Psoas muscle (tissue), 8 donors: ENCODE measurements around the gene ZFP36L2. TPM values are rescaled to one million over a fixed set of nuclear protein-coding genes. Genes with fewer than 3 reads are reported as not detected.
A peak's percentile ranks its signal among the peaks of the same experiment; 100 is the strongest.

Experiments used
- ATAC-seq, 4 donors: fragments of 200-7000 bp; cut with Tn5 transposase; one replicate each; pipeline ENCODE4 v1.9.1; 2020; ENCODE audit warnings: moderate library complexity in 3 of 4, mild to moderate bottlenecking in 2 of 4
- DNase-seq, 2 donors: peaks; one replicate each; pipeline ENCODE4 v3.0.0-alpha.2; 2020
- H3K27ac ChIP-seq: fragments of 200-600 bp; one replicate; pipeline ENCODE4 v1.8.0; 2022
- H3K27me3 ChIP-seq, 3 donors: fragments of 200-600 bp in 1 of 3; one replicate each; pipeline versions ENCODE4 v1.6.1 to v1.8.0; 2013 to 2022; ENCODE audit warnings: low read length in 2 of 3, mild to moderate bottlenecking in 2 of 3, moderate library complexity in 1 of 3; ENCODE audit not compliant: insufficient read depth in 3 of 3
- H3K36me3 ChIP-seq, 2 donors: fragments of 200-600 bp in 1 of 2; one replicate each; pipeline versions ENCODE4 v1.6.1 to v1.8.0; 2013 to 2022; ENCODE audit warnings: low read depth in 1 of 2, mild to moderate bottlenecking in 1 of 2, moderate library complexity in 1 of 2; ENCODE audit not compliant: insufficient read depth in 1 of 2
- H3K4me1 ChIP-seq: fragments of 200-600 bp; one replicate; pipeline ENCODE4 v1.8.0; 2022
- H3K4me3 ChIP-seq: fragments of 200-600 bp; one replicate; pipeline ENCODE4 v1.8.0; 2022; ENCODE audit warnings: mild to moderate bottlenecking
- H3K9me3 ChIP-seq: fragments of 200-600 bp; one replicate; pipeline ENCODE4 v1.8.0; 2022
- WGBS, 3 donors: extraction: QIAGEN DNeasy Blood & Tissue Kit; methylation state at CpG; one replicate each; pipeline versions ENCODE4 v1.1.6 to v1.1.7; 2013; 5-methylcytosine and 5-hydroxymethylcytosine counted together
- intact Hi-C, 2 donors: fragments of 100-400 bp; cut with DNase I; formaldehyde crosslinking; loops; one replicate each; pipeline versions ENCODE4 v1.11.0 to v1.14.2; 2022
- polyA plus RNA-seq, 3 donors: library from polyadenylated mRNA; stranded (reverse); fragments of 200-250 nt; gene quantifications; one replicate each; pipeline ENCODE4 v1.2.3, GENCODE V29; 2013
- total RNA-seq, 4 donors: library from RNA; stranded (reverse); fragmentation: NEBNext Ultra II Directional in 2 of 4; extraction: Animal tissue kit (Norgen Biotek cat#: 25700) in 2 of 4; gene quantifications; one replicate each; pipeline versions ENCODE4 v1.2.1 to v1.2.4, GENCODE V29; 2021 to 2023
- TF ChIP-seq, protein P1 (sequence below): fragments of 200-600 bp; IDR thresholded peaks from one replicate; pipeline ENCODE4 v1.8.0; 2022; ENCODE audit warnings: antibody characterized with exemption
- donor health status: healthy with polysubstance abuse.
- donor health status: DM: no; HTN: no; CAD: no; lungs with moderate emphysema.
- donor health status: Bipolar disorder and iron deficiency.
- donor health status: healthy.
- donor health status: DM: yes; HTN: yes; CAD: no.
- donor health status: DM: no; HTN: no; CAD: no.
- donor health status: DM: no; HTN: no; CAD: no.
- donor health status: DM: yes; HTN: yes; CAD: no.

The ZFP36L2 gene
- total and polyA plus RNA-seq, 7 donors: 26.3 to 103 (median 48.9) TPM

DNA sequence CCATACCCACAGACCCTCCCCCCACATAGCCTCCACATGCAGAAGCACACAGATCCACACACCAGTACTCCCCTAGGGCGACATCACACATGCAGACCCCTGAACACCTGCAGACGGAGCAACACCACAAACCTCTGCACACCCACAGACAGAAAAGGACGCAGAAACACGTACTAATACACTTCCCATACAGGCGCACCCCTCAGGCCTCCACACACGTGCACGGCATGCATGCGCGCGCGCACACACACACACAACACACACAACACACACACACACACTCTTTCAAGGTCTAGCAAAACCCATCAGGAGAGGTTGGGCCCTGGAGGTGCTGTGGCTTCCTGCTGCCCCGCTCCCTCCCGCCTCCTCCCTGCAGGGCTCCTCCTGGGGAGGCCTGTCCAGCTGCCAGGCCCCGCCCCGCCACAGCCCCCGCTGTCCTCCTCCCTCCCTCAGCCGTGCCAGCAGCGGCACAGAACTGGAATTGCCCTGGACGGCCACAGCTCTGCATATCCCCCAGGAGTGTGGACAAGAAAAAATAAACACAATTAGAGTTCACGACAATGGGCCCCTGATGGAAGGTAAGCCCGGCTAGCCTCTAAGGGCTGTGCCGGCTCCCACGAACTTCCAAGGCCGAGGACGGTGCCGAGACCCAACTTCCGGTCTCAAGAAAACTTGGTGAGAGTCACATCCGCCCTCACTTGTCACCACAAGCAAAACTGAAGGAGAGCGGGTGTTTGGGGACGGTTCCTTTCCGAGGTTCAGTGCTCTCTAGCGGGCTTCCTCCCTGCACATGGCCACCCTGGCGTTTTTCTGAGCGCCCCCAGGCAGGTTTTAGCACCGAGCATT is 6.8 kb downstream of the ZFP36L2 start:
- peak; percentile 71 to 78 (median 73) for ATAC-seq
- intact Hi-C loops: loop anchor here in 1 of 2 donors (2.0 to 5.0 kb wide), 3 partner anchors 41 to 195 kb away; no protein-coding TSS in a partner anchor
- TF ChIP-seq, protein P1, sequence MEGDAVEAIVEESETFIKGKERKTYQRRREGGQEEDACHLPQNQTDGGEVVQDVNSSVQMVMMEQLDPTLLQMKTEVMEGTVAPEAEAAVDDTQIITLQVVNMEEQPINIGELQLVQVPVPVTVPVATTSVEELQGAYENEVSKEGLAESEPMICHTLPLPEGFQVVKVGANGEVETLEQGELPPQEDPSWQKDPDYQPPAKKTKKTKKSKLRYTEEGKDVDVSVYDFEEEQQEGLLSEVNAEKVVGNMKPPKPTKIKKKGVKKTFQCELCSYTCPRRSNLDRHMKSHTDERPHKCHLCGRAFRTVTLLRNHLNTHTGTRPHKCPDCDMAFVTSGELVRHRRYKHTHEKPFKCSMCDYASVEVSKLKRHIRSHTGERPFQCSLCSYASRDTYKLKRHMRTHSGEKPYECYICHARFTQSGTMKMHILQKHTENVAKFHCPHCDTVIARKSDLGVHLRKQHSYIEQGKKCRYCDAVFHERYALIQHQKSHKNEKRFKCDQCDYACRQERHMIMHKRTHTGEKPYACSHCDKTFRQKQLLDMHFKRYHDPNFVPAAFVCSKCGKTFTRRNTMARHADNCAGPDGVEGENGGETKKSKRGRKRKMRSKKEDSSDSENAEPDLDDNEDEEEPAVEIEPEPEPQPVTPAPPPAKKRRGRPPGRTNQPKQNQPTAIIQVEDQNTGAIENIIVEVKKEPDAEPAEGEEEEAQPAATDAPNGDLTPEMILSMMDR: no peak

DNA sequence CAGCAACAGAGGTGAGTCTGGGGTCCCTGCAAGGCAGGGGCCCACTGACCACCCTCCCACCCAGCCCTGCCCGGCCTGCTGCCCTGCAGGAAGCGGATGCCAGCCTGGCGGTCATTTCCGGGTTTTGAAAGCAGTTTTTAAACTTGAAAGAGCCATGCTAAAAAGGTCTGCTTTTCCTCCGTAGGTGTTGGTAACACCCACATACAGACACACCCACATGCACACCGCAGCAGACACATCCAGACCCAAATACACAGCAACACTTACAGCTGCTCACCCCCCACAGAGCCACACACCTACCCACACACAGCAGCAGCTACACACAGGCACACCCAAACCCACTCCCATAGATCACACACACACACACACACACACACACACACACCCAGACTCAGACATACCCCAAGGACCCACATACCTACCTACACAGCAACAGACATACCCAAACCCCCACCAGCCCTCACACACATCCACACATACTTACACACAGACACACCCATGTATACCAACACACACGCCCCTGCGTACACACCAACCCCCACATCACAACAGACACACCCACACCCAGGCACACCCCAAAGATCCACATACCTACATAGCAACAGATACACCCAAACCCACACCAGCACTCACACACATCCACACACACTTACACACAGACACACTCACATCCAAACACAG is 7.6 kb downstream of the ZFP36L2 start:
- peaks cover 58% of the 10 kb centered on the region for H3K4me1 ChIP-seq
- peak overlapping the region; percentile 75 for H3K4me3 ChIP-seq
- DNase-seq (peak; percentile 54 to 68), ATAC-seq (peak in 1 of 4 donors; percentile 2)
- peaks cover 0 to 18% of the 10 kb centered on the region in 2 donors for H3K36me3 ChIP-seq
- peak overlapping the region; percentile 91 for H3K27ac ChIP-seq
- 6 to 16% (median 8%) methylated on average over 8 of the region's 8 CpGs for WGBS, 3 donors
- no peaks in the 10 kb centered on the region for H3K27me3 ChIP-seq
- TF ChIP-seq, protein P1: no peak
- H3K9me3 ChIP-seq: no peaks in the 10 kb centered on the region
- intact Hi-C loops: loop anchor here in 1 of 2 donors (2.0 kb wide), 2 partner anchors 40 to 194 kb away; no protein-coding TSS in a partner anchor

More for the DNA sequence above, 6.8 kb downstream of the ZFP36L2 start:
- 0 to 2% (median 1%) methylated on average over 35 of the region's 35 CpGs for WGBS, 3 donors
- Histone ChIP-seq H3K27me3 (no peaks in the 10 kb centered on the region), H3K27ac (peak overlapping the region; percentile 91), H3K9me3 (no peaks in the 10 kb centered on the region), H3K36me3 (peaks cover 0 to 25% of the 10 kb centered on the region in 2 donors), H3K4me1 (peaks cover 58% of the 10 kb centered on the region), H3K4me3 (peak overlapping the region; percentile 75)
- peak; percentile 91 to 93 for DNase-seq

DNA sequence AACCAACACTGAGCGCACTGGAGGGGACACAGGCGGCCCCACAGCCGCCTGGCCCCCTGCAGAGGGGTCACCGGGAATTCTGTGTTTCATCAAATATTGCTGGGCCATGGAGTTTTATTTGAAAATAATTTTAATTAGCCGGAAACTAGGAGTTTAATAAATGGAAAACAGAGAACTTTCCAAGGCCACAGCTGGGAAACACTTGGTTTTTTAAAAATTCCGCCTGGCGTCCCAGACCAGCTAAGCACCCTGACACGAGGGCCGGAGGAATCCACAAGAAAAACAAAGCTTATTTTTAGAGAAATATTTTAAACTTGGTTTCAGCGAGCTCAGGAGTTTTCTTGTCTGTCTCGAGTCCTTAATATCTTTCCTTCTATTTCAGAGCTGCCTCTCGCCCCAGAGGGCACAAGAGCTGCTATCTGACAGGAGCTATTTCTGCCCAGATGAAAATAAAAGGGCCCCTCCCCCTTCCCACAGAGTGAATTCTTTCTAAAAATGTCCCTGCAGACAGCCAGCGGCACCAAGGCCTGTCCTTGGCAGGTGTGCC is 8.2 kb downstream of the ZFP36L2 start:
- Histone ChIP-seq H3K27me3 (no peaks in the 10 kb centered on the region), H3K9me3 (no peaks in the 10 kb centered on the region), H3K36me3 (peaks cover 0 to 11% of the 10 kb centered on the region in 2 donors), H3K4me3 (peak overlapping the region; percentile 75), H3K27ac (peak overlapping the region; percentile 91), H3K4me1 (peaks cover 58% of the 10 kb centered on the region)
- WGBS, 3 donors: 15 to 20% (median 16%) methylated on average over 13 of the region's 13 CpGs
- TF ChIP-seq, protein P1: peak; percentile 9
- no peak for DNase-seq
- ATAC-seq: peak in 3 of 4 donors; percentile 21 to 38 (median 30)
- intact Hi-C loops: loop anchor here in 1 of 2 donors (2.0 kb wide), 2 partner anchors 39 to 193 kb away; no protein-coding TSS in a partner anchor

GRCh38 chr2:43217228-43218154 is 8.9 kb downstream of the ZFP36L2 start:
- H3K27me3 ChIP-seq: no peaks in the 10 kb centered on the region
- TF ChIP-seq, protein P1: no peak
- WGBS, 3 donors: 31 to 34% (median 34%) methylated on average over 11 of the region's 11 CpGs
- H3K9me3 ChIP-seq: no peaks in the 10 kb centered on the region
- peaks cover 0 to 4% of the 10 kb centered on the region in 2 donors for H3K36me3 ChIP-seq
- H3K4me3 ChIP-seq: peak overlapping the region; percentile 75
- peak overlapping the region; percentile 91 for H3K27ac ChIP-seq
- DNase-seq (no peak), ATAC-seq (no peak)
- intact Hi-C loops: loop anchor here (2.0 kb wide), 3 partner anchors 37 to 193 kb away; no protein-coding TSS in a partner anchor
- H3K4me1 ChIP-seq: peaks cover 51% of the 10 kb centered on the region
